Endothelial cell of umbilical vein (primary cell): ENCODE data around the gene OSBP2. TPM values are rescaled to one million over a fixed set of nuclear protein-coding genes. Genes with fewer than 3 reads are reported as not detected.

Experiments
- BruUV-seq: library from RNA; stranded (reverse); fragments of 400-500 nt; replicated peaks from 2 replicates; lab custom pipeline; 2021; lab: Mats Ljungman, UMichigan
- CTCF ChIA-PET: fragments of 300-600, 350-600 bp; sonication (Branson Sonifier 250); formaldehyde crosslinking; loops from one replicate; lab custom pipeline; 2021; ENCODE audit warnings: antibody characterized with exemption, inconsistent platforms; lab: Charles Lee
- POLR2A ChIA-PET: fragments of 300-600, 350-600 bp; sonication (Branson Sonifier 250); formaldehyde crosslinking; loops from one replicate; lab custom pipeline; 2021; ENCODE audit warnings: antibody characterized with exemption, inconsistent platforms; lab: Charles Lee
- DNase-seq: peaks from one replicate; pipeline ENCODE4 v3.0.0-alpha.2; 2011; ENCODE audit warnings: low read depth, low spot score
- FAIRE-seq: peaks from 2 replicates; lab custom pipeline; 2011; peaks lifted over from hg19 to GRCh38; lab: Jason Lieb, UNC
- H2AFZ ChIP-seq: 2 replicates; pipeline ENCODE4 v1.6.0; 2012; ENCODE audit warnings: low read depth, low read length, control low read depth, inconsistent platforms
- H3K27ac ChIP-seq: 2 replicates; pipeline ENCODE4 v1.5.1; 2011; ENCODE audit warnings: low read depth, mild to moderate bottlenecking, control low read depth, low read length, moderate library complexity; ENCODE audit not compliant: insufficient read depth
- H3K27me3 ChIP-seq, 2 experiments: 2 replicates each; pipeline versions ENCODE4 v1.6.0 to v1.6.1; 2011; ENCODE audit warnings: low read length in 2 of 2, mixed read lengths in 1 of 2; ENCODE audit not compliant: control insufficient read depth in 2 of 2, insufficient read depth in 2 of 2
- H3K36me3 ChIP-seq, 2 experiments: 2 replicates in 1 of 2; 3 replicates in 1 of 2; pipeline ENCODE4 v1.5.1; 2011; ENCODE audit warnings: low read length in 2 of 2, mild to moderate bottlenecking in 1 of 2, moderate library complexity in 1 of 2; ENCODE audit not compliant: control insufficient read depth in 2 of 2, insufficient read depth in 2 of 2; ENCODE audit errors: extremely low read depth in 1 of 2
- H3K4me1 ChIP-seq: 3 replicates; pipeline ENCODE4 v1.5.1; 2011; ENCODE audit warnings: mild to moderate bottlenecking, low read length; ENCODE audit not compliant: control insufficient read depth, insufficient read depth; ENCODE audit errors: extremely low read depth
- H3K4me2 ChIP-seq: 2 replicates; pipeline ENCODE4 v1.6.1; 2011; ENCODE audit warnings: low read length, control low read depth, mixed read lengths; ENCODE audit not compliant: insufficient read depth
- H3K4me3 ChIP-seq, 3 experiments: fragments of 200-600 bp in 1 of 3; sonication (generic), shearing (Covaris generic) in 1 of 3; replicated peaks in 1 of 3; 2 replicates each; pipeline ENCODE4 v1.5.1; 2011 to 2016; ENCODE audit warnings: control low read depth in 3 of 3, low read length in 3 of 3, mild to moderate bottlenecking in 2 of 3, inconsistent platforms in 1 of 3, low read depth in 1 of 3, moderate library complexity in 1 of 3; ENCODE audit not compliant: insufficient read depth in 1 of 3
- H3K79me2 ChIP-seq: 2 replicates; pipeline ENCODE4 v1.6.0; 2012; ENCODE audit warnings: low read length, inconsistent platforms; ENCODE audit not compliant: control insufficient read depth, insufficient read depth
- H3K9ac ChIP-seq: replicated peaks from 2 replicates; pipeline ENCODE3; 2011; ENCODE audit warnings: low read length, control low read depth; ENCODE audit not compliant: insufficient read depth; ENCODE audit errors: extremely low read depth
- H3K9me1 ChIP-seq: replicated peaks from 3 replicates; pipeline ENCODE4 v1.6.0; 2011; ENCODE audit warnings: mild to moderate bottlenecking, low read length; ENCODE audit not compliant: control insufficient read depth, insufficient read depth; ENCODE audit errors: extremely low read depth
- H3K9me3 ChIP-seq: replicated peaks from 2 replicates; pipeline ENCODE4 v1.5.1; 2012; ENCODE audit warnings: low read length, inconsistent platforms; ENCODE audit not compliant: control insufficient read depth, insufficient read depth
- H4K20me1 ChIP-seq: replicated peaks from 2 replicates; pipeline ENCODE3; 2011; ENCODE audit warnings: mild to moderate bottlenecking, low read length; ENCODE audit not compliant: control insufficient read depth, insufficient read depth; ENCODE audit errors: extremely low read depth
- JUN ChIP-seq: IDR thresholded peaks from 2 replicates; pipeline ENCODE4 v1.6.1; 2011; ENCODE audit warnings: borderline replicate concordance, low read depth; ENCODE audit not compliant: insufficient read length, insufficient read depth
- dilution Hi-C: fragments of 300-500 bp; cut with MboI; formaldehyde crosslinking; loops from one replicate; pipeline ENCODE4 v1.15.0; 2019; ENCODE audit warnings: low sequenced_read_pairs; ENCODE audit not compliant: extremely low pct_ligation_motif_present
- intact Hi-C: fragments of 100-400 bp; cut with micrococcal nuclease; formaldehyde crosslinking; loops from one replicate; pipeline ENCODE4 v1.10.0; 2022
- polyA plus RNA-seq, 4 experiments: library from polyadenylated mRNA; depleted of rRNA in 3 of 4; stranded (reverse) in 3 of 4; unstranded in 1 of 4; fragments of >200 nt; gene quantifications; 2 replicates each; pipeline versions ENCODE4 v1.2.1 to v1.2.3, GENCODE V29; 2011 to 2012; ENCODE audit warnings: missing spikeins in 1 of 4
- total RNA-seq: library from RNA; stranded (reverse); gene quantifications from 2 replicates; pipeline ENCODE4 v1.2.3, GENCODE V29; 2021
- TF ChIP-seq, protein P1 (sequence below), 2 donors: IDR thresholded peaks; 1 replicate in 1 of 2; 2 replicates in 1 of 2; pipeline ENCODE4 v1.5.1; 2011; ENCODE audit warnings: low read length in 2 of 2, mild to moderate bottlenecking in 2 of 2, moderate library complexity in 2 of 2, control low read depth in 1 of 2, inconsistent platforms in 1 of 2, low read depth in 1 of 2; ENCODE audit not compliant: insufficient read depth in 1 of 2; ENCODE audit errors: extremely low read depth in 1 of 2

The OSBP2 gene
- total and polyA plus RNA-seq, 2 donors (not counting 3 experiments of a cell fraction or from before 2014, with no cell fraction given) = 4.1 to 7.5 TPM

DNA sequence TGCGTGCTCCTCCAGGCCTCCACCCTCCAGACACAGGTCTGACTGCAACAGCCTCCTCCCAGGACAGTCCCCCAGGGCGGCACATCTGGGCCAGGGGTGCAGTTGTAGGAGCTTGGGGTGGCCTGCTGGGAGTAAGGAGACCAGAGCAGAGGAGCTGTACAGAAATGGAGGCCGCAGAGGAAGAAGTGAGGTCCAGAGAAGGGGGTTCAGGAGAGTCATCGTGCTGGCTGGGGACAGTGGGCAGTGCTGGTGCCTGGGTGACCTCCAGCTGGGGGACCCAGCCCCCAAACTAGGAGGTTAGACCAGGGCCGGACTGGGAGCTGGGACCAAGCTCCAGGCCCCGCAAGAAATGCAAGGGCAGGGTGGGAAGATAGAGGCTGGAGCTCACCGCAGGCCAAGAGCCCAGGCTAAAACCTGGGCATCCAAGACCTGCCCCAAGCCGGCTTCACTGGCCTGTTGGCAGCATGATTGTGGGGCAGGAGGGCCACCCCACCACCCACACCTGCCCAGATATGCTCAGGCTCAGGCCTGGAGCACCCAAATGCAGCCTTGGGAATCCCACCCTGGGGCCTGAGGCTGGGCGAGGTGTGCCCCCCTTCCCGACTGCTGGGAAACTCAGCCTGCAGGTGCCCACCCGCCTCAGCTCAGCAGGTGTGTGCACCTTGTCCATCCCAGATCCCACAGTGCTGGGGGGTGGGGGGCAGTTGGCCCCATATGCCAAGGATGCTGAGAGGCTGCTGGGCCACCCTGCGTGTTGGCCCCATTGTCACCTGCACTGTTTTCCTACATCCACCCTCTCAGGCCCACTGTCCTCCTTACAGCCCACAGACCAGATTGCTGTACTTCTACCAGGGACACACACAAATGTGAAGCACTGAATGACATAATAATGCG is 177.0 kb downstream of the OSBP2 start:
- no peak overlapping the region for H3K27ac ChIP-seq
- no peaks in the 10 kb centered on the region for H3K27me3 ChIP-seq
- H3K36me3 ChIP-seq = no peaks in the 10 kb centered on the region
- H3K4me1 ChIP-seq = peaks cover 14% of the 10 kb centered on the region
- no peaks in the 10 kb centered on the region for H3K9me3 ChIP-seq
- dilution Hi-C loops (no loop called here), intact Hi-C loops (no loop called here)
- TF ChIP-seq JUN = no peak
- TF ChIP-seq, protein P1, sequence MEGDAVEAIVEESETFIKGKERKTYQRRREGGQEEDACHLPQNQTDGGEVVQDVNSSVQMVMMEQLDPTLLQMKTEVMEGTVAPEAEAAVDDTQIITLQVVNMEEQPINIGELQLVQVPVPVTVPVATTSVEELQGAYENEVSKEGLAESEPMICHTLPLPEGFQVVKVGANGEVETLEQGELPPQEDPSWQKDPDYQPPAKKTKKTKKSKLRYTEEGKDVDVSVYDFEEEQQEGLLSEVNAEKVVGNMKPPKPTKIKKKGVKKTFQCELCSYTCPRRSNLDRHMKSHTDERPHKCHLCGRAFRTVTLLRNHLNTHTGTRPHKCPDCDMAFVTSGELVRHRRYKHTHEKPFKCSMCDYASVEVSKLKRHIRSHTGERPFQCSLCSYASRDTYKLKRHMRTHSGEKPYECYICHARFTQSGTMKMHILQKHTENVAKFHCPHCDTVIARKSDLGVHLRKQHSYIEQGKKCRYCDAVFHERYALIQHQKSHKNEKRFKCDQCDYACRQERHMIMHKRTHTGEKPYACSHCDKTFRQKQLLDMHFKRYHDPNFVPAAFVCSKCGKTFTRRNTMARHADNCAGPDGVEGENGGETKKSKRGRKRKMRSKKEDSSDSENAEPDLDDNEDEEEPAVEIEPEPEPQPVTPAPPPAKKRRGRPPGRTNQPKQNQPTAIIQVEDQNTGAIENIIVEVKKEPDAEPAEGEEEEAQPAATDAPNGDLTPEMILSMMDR (IDR thresholded peaks at IDR 0.05; ENCODE audit: extremely low read depth in 1 of 2, insufficient read depth in 1 of 2, low read depth in 1 of 2, low read length in 2 of 2) = no peak
- DNase-seq (no peak), FAIRE-seq (no peak)
- ChIA-PET CTCF (interaction anchor here (1.2 to 2.6 kb wide), 4 partner anchors 15 to 69 kb away, joined by 3 to 8 read pairs (median 5); no protein-coding TSS in a partner anchor), POLR2A (interaction anchor here (0.6 kb wide), 1 partner anchor 29 kb away, joined by 3 read pairs; no protein-coding TSS in a partner anchor)
- no peak overlapping the region for H3K4me3 ChIP-seq
- no peak overlapping the region for H2AFZ ChIP-seq
- H3K9ac ChIP-seq = no peak overlapping the region
- no peak overlapping the region for H3K4me2 ChIP-seq
- H3K79me2 ChIP-seq = no peaks in the 10 kb centered on the region
- no TSS peak for BruUV-seq
- no peaks in the 10 kb centered on the region for H3K9me1 ChIP-seq
- H4K20me1 ChIP-seq = no peaks in the 10 kb centered on the region
